G401.6 (cell line): Measurements from ENCODE around the gene CEP170.

ENCODE experiments used
- FAIRE-seq: peaks from 2 replicates; lab custom pipeline; 2012; peaks lifted over from hg19 to GRCh38; lab: Jason Lieb, UNC

The CEP170 gene

DNA sequence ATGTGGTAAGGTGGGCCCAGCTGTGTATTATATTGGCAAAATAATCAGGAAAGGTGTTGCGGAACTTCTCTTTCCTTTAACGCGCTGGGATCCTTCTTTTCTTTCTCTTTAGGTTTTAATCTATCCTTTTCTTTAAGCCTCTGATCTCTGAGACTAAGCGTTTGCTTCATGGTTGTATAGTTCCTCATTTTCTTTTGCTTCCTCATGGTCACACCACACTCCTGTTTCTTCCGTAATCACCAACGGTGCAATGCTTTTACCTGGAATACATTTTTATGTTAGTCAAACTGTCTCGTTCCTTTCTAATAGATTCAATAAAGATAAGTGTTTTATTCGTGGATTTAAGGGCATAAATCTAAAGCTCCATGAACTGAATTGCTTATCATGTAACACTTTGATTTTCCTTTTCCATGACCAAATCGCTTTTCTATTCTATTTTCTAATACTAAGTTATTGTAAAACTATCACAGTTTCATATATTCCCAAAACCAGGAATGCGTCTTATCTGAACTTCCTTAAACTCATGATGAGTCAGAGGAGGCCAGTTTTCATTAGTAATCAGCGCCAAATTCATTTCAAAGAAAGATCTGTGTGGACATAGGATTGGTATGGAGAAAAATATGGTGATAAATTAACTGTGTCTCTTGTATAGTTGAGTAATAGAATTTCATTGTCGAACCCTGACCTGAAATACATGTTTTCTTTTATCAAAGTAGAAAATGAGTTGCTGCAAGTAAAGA lies 13.0 kb upstream of the CEP170 start:
- no peak for FAIRE-seq

DNA sequence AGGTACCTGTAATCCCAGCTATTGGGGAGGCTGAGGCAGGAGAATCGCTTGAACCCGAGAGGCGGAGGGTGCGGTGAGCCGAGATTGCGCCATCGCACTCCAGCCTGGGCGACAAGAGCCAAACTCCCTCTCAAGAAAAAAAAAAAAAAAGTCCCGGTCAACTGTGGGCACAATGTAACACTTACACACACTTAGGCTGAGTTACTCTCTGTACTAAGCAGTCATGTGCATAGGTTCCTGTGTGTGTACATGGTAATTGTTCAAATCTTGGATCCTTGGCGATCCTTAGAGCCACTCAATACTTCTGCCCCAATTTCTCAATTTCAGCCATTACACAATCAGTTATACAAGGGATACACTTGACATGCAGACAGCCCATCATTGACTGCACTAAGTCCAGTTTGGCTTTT lies 12.4 kb upstream of the CEP170 start:
- no peak for FAIRE-seq

DNA sequence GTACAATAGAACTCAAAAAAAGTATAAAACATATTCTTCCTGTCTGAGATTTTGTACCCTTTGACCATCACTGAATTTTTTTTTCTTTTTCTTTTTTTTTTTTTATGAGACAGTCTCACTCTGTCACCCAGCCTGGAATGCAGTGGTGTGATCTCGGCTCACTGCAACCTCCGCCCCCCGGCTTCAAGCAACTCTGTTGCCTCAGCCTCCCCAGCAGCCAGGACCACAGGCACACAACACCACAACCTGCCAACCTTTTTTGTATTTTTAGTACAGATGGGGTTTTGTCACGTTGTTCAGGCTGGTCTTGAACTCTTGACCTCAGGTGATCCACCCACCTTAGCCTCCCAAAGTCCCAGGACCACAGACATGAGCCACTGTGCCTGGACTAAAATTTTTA lies 11.2 kb upstream of the CEP170 start:
- FAIRE-seq: no peak

DNA sequence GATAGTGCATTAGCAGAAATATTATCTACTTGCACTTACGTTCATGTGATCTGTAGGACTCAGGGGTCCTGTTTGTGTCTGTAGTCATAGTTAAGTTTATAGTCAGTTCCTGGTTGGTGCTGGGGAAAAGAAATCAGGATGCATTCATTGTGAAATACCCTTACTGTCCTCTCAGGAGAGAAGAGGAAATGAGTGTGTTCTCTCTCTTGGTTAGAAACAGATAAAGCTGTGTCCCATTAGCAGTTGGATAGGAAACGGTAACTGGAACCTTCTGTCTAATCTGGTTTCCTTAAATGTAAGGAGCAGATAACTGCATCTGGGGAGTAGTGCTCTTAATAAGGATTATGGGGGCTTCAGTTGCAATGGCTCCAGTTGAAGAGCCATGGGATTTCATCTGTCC lies 9.6 kb upstream of the CEP170 start:
- FAIRE-seq: no peak

DNA sequence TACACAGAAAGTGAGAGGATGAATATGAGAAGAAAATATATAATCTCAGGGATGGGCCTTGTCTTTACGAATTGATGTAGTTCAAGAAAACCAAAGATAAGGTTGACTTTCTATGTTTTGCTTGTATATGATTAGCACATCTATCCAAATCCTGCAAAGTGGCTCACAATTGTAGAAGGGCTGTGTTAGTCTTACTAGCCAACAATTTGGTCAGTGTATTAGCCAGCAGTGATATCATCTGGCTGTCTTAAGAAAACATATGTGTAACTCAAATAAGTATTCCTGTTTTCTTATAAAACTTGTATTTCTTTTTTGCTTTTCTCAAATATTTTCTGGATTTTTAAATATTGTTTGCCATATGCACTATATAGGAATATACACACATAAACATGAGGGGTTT lies 6.3 kb upstream of the CEP170 start:
- no peak for FAIRE-seq

DNA sequence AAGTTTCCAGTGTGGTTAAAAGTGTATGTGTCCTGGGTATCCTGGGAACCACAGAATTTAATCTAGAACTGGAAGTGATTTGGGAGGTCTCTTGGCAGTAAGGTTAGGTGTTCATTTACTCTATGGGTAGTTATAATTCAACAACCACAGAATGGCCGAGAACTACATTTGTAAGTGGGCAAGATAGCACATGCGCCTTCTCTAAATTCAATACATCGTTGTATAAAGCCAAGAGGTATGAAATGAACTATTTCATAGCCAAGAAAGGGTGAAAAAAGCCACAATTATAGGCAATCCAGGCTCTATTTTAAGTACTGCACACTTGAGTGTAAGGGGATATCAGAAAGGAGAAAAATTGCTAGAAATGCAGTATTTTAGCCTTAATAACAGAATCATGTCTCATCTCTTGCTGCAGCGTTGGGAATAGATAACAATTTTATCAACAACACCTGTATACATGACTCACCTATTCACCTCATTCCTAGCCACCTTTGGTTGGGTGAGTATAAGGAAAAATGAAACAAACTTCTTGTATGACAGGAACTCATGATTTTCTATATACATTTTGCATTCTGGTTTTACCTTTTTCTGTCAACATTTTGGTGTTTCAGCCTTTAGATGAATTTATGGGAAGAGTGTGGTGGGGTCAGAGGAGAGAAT lies 5.3 kb upstream of the CEP170 start:
- no peak for FAIRE-seq

DNA sequence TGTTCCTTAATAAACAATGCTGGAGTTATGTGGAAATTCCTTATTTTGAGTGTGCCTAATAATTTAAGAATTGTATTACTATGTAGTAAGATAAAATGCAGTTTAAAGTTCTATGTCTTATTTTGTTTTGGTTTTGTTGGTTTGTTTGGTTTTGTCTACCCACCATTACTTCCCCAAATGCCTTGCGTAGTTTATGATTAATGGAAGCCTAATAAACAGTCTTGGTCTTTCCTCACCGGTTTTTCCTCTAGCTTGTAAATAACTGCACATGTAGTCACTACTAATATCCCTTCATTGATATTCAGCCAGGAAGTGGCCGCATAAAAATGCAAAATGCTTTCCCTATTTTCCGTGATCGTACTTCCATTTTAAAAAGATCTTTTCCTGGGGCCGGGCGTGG lies 3.6 kb upstream of the CEP170 start:
- FAIRE-seq: no peak

DNA sequence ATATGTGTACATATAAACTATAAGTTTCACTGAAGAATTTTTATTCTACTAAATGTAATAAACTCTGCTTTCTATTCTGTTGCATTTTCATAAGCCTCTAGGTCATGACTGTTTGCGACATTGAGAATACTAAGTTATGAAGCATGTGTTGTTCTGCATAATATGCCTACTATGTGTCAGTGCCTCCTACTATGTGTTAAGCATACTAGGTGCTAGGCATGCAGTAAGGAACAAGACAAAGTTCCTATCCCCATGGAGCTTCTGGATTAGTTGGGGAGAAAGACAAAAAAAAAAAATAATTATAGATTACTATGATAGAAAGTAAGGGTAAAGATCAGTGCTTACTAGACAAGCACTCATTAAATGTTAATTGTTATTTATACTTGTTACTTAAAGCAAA lies 2.1 kb upstream of the CEP170 start:
- FAIRE-seq: no peak

DNA sequence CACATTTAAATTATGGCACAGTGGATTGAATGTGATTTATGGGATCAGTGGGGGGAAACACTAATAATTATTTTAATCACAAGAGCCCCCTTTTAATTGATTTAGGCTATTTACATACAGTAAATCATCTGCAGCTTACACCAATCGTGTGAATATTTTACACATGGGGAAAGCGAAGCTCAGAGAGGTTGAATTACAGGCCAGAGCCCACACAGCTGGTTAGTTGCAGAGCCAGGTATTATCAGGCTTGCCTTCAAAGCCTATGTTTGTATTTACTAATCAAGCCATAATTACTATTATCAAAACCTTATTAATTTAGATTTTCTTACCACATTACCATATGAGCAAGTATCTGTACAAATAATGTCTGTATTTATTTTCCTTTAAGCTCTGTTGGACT lies 1.5 kb upstream of the CEP170 start:
- FAIRE-seq: no peak

DNA sequence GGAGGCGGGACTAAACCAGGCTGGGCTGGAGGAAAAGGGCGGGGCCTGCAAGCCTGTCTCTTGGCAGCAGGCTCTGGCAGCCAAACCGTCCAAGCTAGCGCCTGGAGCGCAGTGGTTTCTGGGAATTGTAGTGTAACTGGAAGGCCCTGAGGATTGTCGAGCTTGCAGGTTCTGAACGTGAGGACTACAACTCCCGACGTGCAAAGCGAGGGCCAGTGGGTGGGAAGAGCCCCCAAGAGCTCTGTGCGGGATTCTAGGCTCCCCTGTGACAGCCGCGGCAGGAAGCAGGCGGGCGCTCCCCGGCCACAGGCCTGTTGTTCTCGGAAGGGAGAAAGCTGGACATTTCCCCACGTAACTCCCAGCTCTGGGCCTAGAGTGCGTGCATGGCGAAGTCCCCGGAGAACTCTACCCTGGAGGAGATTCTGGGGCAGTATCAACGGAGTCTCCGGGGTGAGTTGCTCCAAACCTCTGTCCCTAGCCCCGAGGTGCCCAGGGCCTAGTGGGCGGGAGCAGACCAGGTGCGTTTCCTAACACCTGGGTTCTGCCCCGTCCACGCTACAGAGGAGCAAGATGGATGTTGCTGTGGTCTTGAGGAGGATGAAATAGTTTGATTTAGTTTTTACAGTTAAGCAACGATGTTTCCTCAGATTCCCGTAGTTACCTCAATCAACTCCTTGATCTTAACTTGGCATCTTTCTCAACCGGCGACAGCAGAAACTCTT lies 871 bp upstream of the CEP170 start, which contains the start of gene SDCCAG8:
SDCCAG8 (plus strand) TSS at position 251 of the 722 bp plus-strand sequence; CDS start at position 384, 133 bp downstream.
- peak; percentile 98 for FAIRE-seq

DNA sequence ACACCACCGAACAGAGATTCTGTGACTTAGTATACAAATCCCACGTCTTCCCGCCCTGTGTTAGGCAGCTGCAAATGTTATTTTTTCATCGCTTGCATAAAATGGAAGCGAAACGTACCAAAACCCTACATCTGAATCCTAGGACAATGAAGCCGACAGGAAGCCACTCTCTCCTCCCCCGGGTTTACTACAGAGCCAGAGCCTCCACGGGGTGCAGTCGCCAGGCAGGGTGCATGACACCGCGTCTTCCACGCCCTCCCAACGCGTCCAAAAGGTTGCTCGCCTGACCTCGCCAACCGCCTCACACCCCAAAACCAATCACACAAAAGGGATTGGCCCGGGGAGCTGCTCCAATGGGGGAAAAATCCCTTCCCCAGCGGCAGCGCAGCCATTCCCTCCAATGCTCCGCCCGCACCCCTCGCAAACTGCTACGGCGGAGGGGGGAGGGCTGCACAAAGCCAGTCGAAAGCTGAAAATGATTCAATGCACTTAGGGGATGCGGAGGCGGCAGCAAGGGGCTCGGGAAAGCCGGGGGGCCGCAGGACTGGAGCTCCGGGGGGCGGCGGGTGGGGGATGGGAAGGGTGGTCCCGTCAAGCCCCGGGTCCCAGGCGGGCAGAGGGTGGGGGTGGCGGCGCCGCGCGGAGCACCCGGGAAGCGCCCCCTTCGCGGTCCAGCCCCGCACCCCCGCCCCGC lies 701 bp downstream of the CEP170 start:
- no peak for FAIRE-seq

DNA sequence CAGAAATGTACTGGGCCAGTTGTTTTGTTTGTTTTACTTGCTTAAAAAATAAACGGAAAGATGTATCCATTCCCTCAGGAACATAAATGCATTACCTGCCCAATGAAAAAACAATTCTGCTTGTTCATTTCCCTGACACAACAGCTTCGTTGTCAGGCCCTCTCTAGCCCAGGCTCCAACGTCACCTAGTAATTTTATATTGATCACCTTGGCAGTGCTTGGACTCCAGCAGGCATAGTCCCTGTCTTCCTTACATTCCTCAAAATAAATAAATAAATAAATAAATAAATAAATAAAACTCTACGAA lies 1.2 kb downstream of the CEP170 start:
- no peak for FAIRE-seq

DNA sequence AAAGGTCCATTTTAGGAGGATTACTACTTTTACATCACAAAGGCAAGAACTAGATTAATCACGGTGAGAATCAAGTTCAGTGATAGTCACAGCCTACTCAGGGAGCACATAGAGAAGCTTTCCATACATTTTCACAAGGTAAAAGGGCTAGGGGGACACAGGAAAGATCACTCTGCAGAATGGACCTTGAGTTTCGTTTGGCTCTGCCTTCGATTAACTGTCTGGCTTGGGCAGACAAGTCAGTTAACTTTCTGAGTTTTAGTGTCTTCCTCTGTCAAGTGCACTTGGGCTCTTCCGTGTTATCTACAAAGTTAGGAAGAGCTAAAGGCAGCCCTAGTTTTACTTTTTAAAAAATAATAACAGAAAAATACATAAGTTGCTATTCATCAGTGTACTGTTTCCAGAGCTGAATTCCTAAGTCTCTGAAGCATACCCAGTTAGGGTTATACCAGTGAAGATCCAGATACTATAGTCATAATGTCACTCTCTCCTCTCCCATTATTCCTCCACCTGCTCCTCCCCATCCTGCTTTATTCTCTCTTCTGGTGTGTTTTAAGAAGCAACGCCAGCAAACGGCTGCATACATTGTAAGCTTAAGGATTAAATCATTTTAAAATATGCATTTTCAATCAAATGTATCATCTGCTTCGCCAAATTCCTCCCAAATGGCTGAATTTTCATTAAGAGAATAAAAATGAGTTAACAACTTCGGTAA lies 1.7 kb downstream of the CEP170 start:
- no peak for FAIRE-seq

DNA sequence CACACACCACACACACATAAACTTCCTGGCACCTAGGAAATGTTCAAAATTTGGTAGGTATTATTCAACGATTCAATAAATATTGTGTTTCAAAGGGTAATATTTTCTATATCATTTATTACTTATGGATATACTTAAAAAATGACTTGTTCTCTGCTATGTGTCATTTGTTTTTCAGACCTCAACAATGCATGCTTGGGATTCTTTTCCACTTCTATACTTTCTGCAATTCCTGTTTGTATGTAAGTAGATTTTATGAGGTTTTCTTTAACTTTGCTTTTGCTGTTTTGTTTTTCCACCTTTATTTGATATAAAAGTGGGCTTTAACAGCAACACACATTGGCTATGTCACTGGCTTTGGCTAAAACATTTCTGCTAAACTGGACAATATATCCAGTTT lies 3.5 kb downstream of the CEP170 start:
- FAIRE-seq: no peak

DNA sequence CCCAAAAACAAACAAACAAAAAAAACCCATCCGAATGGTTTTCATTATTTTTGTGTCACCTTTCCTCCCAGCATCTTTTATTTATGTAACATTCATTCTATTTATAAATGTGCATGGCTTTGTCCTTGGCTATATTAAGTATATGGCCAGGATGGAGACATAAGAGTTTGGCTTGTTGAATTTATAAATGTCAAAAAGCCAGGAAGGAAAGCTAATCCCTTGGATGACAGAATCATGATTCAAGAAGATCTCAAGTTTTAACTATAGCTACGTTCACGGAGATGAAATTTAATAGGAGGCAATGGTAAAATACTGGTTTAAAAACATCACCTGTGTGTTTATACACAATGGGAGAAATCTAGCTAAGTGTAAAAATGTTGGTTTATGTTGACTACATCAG lies 5.0 kb downstream of the CEP170 start:
- FAIRE-seq: no peak

DNA sequence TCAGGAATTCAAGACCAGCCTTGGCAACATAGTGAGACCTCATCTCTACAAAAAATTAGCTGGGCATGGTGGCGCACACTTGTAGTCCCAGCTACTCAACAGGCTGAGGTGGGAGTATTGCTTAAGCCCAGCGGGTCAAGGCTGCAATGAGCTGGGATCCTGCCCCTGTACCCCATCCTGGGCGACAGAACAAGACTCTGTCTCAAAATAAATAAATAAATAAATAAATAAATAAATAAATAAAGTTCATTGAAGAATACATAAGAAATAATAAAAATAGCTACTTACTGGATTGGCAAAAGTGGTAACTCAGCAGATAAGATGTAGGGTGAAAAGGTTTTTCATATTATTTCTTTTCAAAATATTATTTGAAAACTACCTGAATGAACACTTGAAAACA lies 5.9 kb downstream of the CEP170 start:
- no peak for FAIRE-seq

DNA sequence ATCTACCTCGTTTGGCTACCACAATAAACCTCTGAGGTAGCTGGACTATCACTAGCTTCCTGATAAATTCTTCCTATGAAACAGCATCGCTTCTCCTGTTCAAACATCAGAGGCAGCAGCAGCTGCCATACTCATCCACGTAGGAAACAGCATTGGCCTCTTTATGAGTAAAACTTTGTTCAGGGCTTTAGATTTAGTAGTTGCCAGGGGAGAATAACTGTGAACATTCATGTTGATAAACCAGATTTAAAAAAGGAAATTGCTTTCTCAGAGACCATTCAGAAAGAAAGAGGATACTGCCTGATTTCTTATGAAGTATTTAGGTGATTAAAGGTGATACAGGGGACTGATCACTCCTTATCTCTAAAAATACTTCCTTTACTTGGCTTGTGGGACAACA lies 7.2 kb downstream of the CEP170 start:
- FAIRE-seq: no peak

DNA sequence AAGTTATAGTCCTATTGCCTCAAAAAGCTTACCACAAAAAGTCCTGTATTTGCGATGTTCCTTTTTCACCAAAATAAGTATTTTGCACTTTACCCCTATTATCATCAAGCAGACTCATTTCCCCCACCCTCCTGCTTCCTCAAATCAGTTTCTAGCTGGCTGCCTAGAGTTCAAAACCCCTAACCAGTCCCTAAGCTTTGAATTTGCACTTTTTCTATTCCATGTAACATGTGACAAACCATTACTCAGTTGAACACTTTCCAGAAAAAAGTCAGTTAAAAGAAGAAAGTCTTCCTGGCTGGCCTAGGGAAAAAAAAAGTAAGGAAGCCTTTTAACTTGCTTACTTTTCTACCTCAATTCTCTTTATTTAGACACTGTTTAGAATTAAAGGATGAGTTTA lies 8.2 kb downstream of the CEP170 start:
- no peak for FAIRE-seq

DNA sequence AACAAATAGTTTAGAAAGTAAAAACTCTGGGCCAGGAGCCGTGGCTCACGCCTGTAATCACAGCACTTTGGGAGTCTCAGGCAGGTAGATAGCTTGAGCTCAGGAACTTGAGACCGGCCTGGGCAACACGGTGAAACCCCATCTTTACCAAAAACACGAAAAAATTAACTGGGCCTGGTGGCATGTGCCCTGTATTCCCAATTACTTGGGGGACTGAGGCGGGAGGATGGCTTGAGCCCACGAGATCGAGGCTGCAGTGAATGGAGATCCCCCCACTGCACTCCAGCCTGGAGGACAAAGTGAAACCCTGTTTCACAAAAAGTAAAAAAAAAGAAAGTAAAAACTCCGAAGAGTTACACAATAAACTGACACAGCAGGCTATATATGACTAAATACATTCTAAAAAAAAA lies 10.6 kb downstream of the CEP170 start:
- no peak for FAIRE-seq

DNA sequence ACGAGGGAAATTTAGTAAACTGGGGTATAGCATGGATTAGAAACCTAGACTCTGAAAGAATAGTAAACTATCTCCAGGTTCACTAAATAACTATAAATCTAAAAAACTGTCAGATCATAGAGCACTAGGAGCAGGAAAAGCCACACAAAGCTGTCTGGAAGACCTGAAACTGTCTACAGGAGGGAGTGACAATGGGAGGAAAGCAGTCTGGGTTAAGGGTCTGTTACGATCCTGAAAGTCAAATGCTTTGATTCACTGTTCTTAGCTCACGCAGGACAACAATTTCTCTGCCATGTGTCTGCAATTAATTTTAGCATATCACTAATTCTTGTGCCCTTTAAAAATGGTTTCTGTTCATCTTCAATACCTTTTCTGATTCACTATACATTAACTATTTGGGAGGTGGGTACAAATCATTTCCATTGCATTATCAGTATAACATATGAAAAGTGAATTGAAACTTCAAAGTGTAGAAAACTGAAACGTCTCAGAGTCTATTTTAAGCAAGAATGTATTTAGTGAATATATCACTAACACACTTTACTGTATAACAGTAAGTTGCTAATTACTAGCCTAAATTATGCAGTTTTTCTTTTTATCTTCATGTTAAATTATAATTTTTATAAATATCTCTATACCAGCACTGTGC lies 18.4 kb downstream of the CEP170 start:
- no peak for FAIRE-seq

DNA sequence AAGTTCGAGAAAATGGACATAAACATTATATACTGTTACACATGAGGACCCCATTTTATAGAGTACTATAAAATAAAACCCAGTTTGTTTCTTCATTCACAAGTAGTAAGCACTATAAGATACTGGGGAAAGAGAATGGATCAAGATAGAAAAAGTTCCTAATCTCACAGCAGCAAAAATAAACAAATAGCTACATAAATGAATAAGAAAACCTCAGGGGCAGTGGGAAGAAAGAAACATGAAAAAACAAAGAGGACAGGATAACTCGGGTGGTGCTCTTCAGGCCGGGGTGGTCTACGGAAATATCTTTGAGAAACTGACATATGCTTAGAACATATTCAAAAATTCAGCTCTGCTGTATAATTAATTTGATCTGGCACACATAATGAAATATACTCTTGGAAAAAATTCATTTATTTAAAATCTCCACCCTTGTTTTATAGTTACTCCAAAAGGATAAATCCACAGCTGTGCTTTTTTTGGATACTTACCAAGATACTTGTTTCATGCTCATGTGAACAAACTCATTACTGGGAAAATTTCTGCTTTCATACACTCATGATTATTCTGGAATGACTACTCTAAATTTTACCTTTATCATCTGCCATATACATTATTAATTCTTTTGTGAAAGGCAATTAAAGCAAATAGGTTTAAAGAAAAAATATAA lies 20.0 kb downstream of the CEP170 start:
- FAIRE-seq: no peak
